PC-9 (cell line): Measurements from ENCODE around the gene CHST2.

ENCODE experiments used
- CTCF ChIP-seq: fragments of 200-600 bp; sonication (generic); conservative IDR thresholded peaks from 2 replicates; pipeline ENCODE4 v1.6.1; 2017; ENCODE audit warnings: mixed run types, antibody characterized with exemption, mild to moderate bottlenecking, moderate library complexity
- EZH2 ChIP-seq: fragments of 200-600 bp; sonication (generic); IDR thresholded peaks from 2 replicates; pipeline ENCODE4 v1.8.0; 2017; ENCODE audit warnings: antibody characterized with exemption, low read depth

GRCh38 chr3:143138953-143139352 is 19.4 kb downstream of the CHST2 start:
- TF ChIP-seq CTCF (no peak), EZH2 (no peak)
